ENCODE measurements around the gene NCKAP1.

The NCKAP1 gene

DNA sequence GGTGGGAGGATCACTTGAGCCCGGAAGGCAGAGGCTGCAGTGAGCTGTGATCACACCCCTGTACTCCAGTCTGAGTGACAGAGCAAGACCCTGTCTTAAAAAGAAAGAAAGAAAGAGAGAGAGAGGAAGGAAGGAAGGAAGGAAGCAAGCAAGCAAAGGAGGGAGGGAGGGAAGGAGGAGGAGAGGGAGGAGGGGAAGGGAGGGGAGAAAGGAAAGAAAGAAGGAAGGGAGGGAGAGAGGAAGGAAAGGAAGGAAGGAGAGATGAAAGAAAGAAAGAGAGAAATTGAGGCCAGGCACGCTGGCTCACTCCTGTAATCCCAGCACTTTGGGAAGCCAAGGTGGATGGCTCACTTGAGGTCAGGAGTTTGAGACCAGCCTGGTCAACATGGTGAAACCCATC, 2.3 kb upstream of the NCKAP1 start:
- Histone ChIP-seq H3K79me2 (ENCODE audit: insufficient read depth, low read length) (no peaks in the 10 kb centered on the region), H3K27me3 (ENCODE audit: insufficient read depth, low read length, poor library complexity) (no peaks in the 10 kb centered on the region), H3K36me3 (ENCODE audit: insufficient read depth, low read length) (no peaks in the 10 kb centered on the region), H2AFZ (ENCODE audit: low read depth, low read length) (no peak overlapping the region), H3K9ac (ENCODE audit: low read depth, low read length) (no peak overlapping the region), H4K20me1 (ENCODE audit: insufficient read depth, low read length) (no peaks in the 10 kb centered on the region), H3K4me1 (ENCODE audit: insufficient read depth, low read length) (peaks cover 18% of the 10 kb centered on the region), H3K4me2 (ENCODE audit: insufficient read depth, low read length) (no peak overlapping the region), H3K9me3 (ENCODE audit: insufficient read depth, low read length, severe bottlenecking) (no peaks in the 10 kb centered on the region), H3K4me3 (ENCODE audit: low read depth in 1 of 2, low read length in 2 of 2) (no peak overlapping the region), H3K27ac (ENCODE audit: low read length) (no peak overlapping the region)
- DNase-seq (no peak), ATAC-seq (ENCODE audit: insufficient read depth, low read depth) (no peak)
- no peak for TF ChIP-seq EZH2 (IDR thresholded peaks at IDR 0.05; ENCODE audit: borderline replicate concordance, low read depth, low read length, severe bottlenecking)
- TF ChIP-seq, protein P1, sequence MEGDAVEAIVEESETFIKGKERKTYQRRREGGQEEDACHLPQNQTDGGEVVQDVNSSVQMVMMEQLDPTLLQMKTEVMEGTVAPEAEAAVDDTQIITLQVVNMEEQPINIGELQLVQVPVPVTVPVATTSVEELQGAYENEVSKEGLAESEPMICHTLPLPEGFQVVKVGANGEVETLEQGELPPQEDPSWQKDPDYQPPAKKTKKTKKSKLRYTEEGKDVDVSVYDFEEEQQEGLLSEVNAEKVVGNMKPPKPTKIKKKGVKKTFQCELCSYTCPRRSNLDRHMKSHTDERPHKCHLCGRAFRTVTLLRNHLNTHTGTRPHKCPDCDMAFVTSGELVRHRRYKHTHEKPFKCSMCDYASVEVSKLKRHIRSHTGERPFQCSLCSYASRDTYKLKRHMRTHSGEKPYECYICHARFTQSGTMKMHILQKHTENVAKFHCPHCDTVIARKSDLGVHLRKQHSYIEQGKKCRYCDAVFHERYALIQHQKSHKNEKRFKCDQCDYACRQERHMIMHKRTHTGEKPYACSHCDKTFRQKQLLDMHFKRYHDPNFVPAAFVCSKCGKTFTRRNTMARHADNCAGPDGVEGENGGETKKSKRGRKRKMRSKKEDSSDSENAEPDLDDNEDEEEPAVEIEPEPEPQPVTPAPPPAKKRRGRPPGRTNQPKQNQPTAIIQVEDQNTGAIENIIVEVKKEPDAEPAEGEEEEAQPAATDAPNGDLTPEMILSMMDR (IDR thresholded peaks at IDR 0.05; ENCODE audit: borderline replicate concordance, extremely low read depth, low read length, poor library complexity, severe bottlenecking), result no peak

DNA sequence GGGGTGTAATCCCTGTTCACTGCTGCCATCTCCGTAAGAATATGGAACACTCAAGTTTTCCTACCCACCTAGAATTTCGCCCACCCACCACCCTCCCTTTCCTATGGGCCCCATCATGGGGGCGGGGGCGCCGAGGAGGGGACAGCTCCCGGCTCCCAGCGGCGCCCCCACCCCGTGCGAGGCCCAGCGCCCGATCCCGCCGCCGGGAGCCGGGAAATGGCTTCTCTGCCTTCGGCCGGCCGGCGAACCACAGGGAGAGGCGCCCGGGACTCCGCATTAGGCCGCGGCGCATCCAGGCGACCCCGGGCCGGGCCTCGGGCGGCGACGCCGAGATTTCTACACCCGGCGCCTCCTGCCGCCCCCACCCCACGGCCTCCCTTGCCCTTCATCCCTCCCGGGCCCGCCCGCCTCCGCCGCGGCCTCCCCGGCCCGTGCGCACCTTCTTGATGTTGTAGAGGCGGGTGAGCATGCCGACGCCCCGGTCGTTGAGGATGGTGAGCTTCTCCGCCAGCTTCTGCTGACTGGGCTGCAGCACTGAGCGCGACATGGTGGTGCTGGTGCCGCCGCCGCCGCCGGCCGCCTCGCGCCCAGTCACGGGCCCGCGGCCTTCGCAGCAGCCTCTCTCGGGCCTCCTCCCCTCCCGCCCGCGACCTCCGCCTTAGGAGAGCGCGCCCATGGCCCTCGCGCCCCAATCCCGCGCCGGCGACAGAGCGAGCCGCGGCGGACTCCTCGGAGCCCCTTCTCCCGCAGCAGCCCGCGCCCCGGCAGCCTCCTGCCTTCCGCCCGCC, 510 bp downstream of the NCKAP1 start:
- H3K4me3 ChIP-seq (ENCODE audit: low read depth in 1 of 2, low read length in 2 of 2), result no peak overlapping the region
- H3K27ac ChIP-seq (ENCODE audit: low read length), result no peak overlapping the region
- peaks cover 5% of the 10 kb centered on the region for H3K27me3 ChIP-seq (ENCODE audit: insufficient read depth, low read length, poor library complexity)
- no peaks in the 10 kb centered on the region; the same call in 1 of the 2 replicates for H4K20me1 ChIP-seq (ENCODE audit: insufficient read depth, low read length)
- no peak overlapping the region for H3K4me2 ChIP-seq (ENCODE audit: insufficient read depth, low read length)
- ATAC-seq (ENCODE audit: insufficient read depth, low read depth) (no peak), DNase-seq (no peak)
- H3K9me3 ChIP-seq (ENCODE audit: insufficient read depth, low read length, severe bottlenecking), result no peaks in the 10 kb centered on the region
- no peak overlapping the region for H2AFZ ChIP-seq (ENCODE audit: low read depth, low read length)
- TF ChIP-seq, protein P1 (IDR thresholded peaks at IDR 0.05; ENCODE audit: borderline replicate concordance, extremely low read depth, low read length, poor library complexity, severe bottlenecking), result no peak
- TF ChIP-seq EZH2 (IDR thresholded peaks at IDR 0.05; ENCODE audit: borderline replicate concordance, low read depth, low read length, severe bottlenecking), result no peak
- H3K9ac ChIP-seq (ENCODE audit: low read depth, low read length), result no peak overlapping the region
- H3K79me2 ChIP-seq (ENCODE audit: insufficient read depth, low read length), result no peaks in the 10 kb centered on the region
- peaks cover 20% of the 10 kb centered on the region for H3K4me1 ChIP-seq (ENCODE audit: insufficient read depth, low read length)
- no peaks in the 10 kb centered on the region for H3K36me3 ChIP-seq (ENCODE audit: insufficient read depth, low read length)

DNA sequence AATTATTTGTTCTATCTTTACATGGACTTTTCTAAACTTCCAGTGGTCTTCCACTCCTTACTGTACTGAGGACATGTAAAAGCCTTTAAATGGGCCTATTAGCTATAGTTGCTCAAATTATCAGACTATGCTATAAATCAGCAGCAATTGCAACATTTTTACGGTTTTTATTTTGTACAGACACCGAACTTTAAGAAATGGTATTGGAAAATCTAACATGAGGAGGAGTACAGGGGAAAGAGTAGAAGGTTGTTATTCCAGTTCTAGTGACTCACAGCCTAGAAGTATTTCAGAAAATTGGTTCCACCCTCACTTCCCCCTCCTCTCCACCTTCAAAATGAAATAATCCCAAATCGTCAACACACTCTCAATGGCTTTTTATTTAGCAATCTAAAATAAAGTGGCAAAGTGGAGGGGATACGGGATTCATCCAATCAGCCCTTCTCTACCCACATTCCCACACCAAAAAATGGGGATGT, 1.1 kb downstream of the NCKAP1 start:
- peaks cover 20% of the 10 kb centered on the region for H3K4me1 ChIP-seq (ENCODE audit: insufficient read depth, low read length)
- H3K9me3 ChIP-seq (ENCODE audit: insufficient read depth, low read length, severe bottlenecking), result no peaks in the 10 kb centered on the region
- H3K9ac ChIP-seq (ENCODE audit: low read depth, low read length), result no peak overlapping the region
- no peak overlapping the region for H3K4me3 ChIP-seq (ENCODE audit: low read depth in 1 of 2, low read length in 2 of 2)
- TF ChIP-seq, protein P1 (IDR thresholded peaks at IDR 0.05; ENCODE audit: borderline replicate concordance, extremely low read depth, low read length, poor library complexity, severe bottlenecking), result no peak
- TF ChIP-seq EZH2 (IDR thresholded peaks at IDR 0.05; ENCODE audit: borderline replicate concordance, low read depth, low read length, severe bottlenecking), result no peak
- H3K79me2 ChIP-seq (ENCODE audit: insufficient read depth, low read length), result no peaks in the 10 kb centered on the region
- no peak overlapping the region for H3K27ac ChIP-seq (ENCODE audit: low read length)
- no peak overlapping the region for H3K4me2 ChIP-seq (ENCODE audit: insufficient read depth, low read length)
- H3K27me3 ChIP-seq (ENCODE audit: insufficient read depth, low read length, poor library complexity), result peaks cover 5% of the 10 kb centered on the region
- H2AFZ ChIP-seq (ENCODE audit: low read depth, low read length), result no peak overlapping the region
- no peak for ATAC-seq (ENCODE audit: insufficient read depth, low read depth)
- no peak for DNase-seq
- no peaks in the 10 kb centered on the region; the same call in 1 of the 2 replicates for H4K20me1 ChIP-seq (ENCODE audit: insufficient read depth, low read length)
- H3K36me3 ChIP-seq (ENCODE audit: insufficient read depth, low read length), result no peaks in the 10 kb centered on the region
